GM11168 (cell line): ENCODE data around the gene C2CD3.
"Not testable (repeated sequence)": the region's sequence is repeated elsewhere in the genome, so short reads cannot be mapped to it uniquely, and the experiment has no call there.

Experiments used
- in situ Hi-C: fragments of 300-500 bp; cut with MboI; formaldehyde crosslinking; loops from one replicate; pipeline ENCODE4 v1.12.0; 2022; ENCODE audit warnings: low sequenced_read_pairs; ENCODE audit not compliant: unreplicated experiment

The C2CD3 gene

GRCh38 chr11:73990730-73991129 lies 180.1 kb downstream of the C2CD3 start:
- in situ Hi-C loops: no loop called here

- in situ Hi-C loops: no loop called here
Observed at GRCh38 chr11:73989156-73989555, 181.6 kb downstream of the C2CD3 start.

- in situ Hi-C loops: no loop called here
Observed at GRCh38 chr11:73988227-73988626, 182.6 kb downstream of the C2CD3 start.

GRCh38 chr11:73985661-73986060 lies 185.1 kb downstream of the C2CD3 start:
- in situ Hi-C loops: not testable (repeated sequence)

GRCh38 chr11:73983741-73984538 lies 186.9 kb downstream of the C2CD3 start:
- in situ Hi-C loops: no loop called here

GRCh38 chr11:73982990-73983740 lies 187.6 kb downstream of the C2CD3 start:
- in situ Hi-C loops: no loop called here

- in situ Hi-C loops: no loop called here
Observed at GRCh38 chr11:73982595-73982989, 188.2 kb downstream of the C2CD3 start, which contains the start of gene UCP2. Gene UCP2 (minus strand): TSS chr11:73982843. CDS start chr11:73978378, 4,465 bp downstream.

GRCh38 chr11:73981051-73981805 lies 189.6 kb downstream of the C2CD3 start:
- in situ Hi-C loops: no loop called here

- in situ Hi-C loops: no loop called here
Observed at GRCh38 chr11:73980001-73980961, 190.5 kb downstream of the C2CD3 start.

- in situ Hi-C loops: no loop called here
Observed at GRCh38 chr11:73978576-73979086, 192.2 kb downstream of the C2CD3 start.

GRCh38 chr11:73977856-73978519 lies 192.8 kb downstream of the C2CD3 start:
- in situ Hi-C loops: no loop called here

GRCh38 chr11:73976451-73977151 lies 194.2 kb downstream of the C2CD3 start:
- in situ Hi-C loops: no loop called here

- in situ Hi-C loops: no loop called here
Observed at GRCh38 chr11:73975479-73975757, 195.4 kb downstream of the C2CD3 start.

GRCh38 chr11:73974604-73975478 lies 196.0 kb downstream of the C2CD3 start:
- in situ Hi-C loops: no loop called here

- in situ Hi-C loops: no loop called here
Observed at GRCh38 chr11:73972620-73973449, 198.0 kb downstream of the C2CD3 start.

GRCh38 chr11:73972187-73972586 lies 198.6 kb downstream of the C2CD3 start:
- in situ Hi-C loops: no loop called here
